GM21367 (cell line): ENCODE measurements around the gene ALDH4A1.
"Not testable (repeated sequence)": the region's sequence is repeated elsewhere in the genome, so short reads cannot be mapped to it uniquely, and the experiment has no call there.

Experiments used
- ATAC-seq: cut with Tn5 transposase; IDR thresholded peaks from one replicate; pipeline ENCODE4 v1.9.1; 2021; ENCODE audit not compliant: unreplicated experiment

ALDH4A1 gene

GRCh38 chr1:18879215-18879790 is 23.1 kb downstream of the ALDH4A1 start:
- no peak for ATAC-seq

- ATAC-seq = no peak
Measured at GRCh38 chr1:18878538-18879214, 23.7 kb downstream of the ALDH4A1 start.

GRCh38 chr1:18877282-18877681 is 25.1 kb downstream of the ALDH4A1 start:
- ATAC-seq = no peak

GRCh38 chr1:18876210-18876609 is 26.1 kb downstream of the ALDH4A1 start:
- no peak for ATAC-seq

- ATAC-seq = no peak
Measured at GRCh38 chr1:18875796-18876128, 26.6 kb downstream of the ALDH4A1 start.

GRCh38 chr1:18875107-18875795 is 27.1 kb downstream of the ALDH4A1 start:
- ATAC-seq = no peak

- ATAC-seq = no peak
Measured at GRCh38 chr1:18874600-18874999, 27.8 kb downstream of the ALDH4A1 start.

GRCh38 chr1:18874036-18874435 is 28.3 kb downstream of the ALDH4A1 start:
- no peak for ATAC-seq

GRCh38 chr1:18872071-18872611 is 30.2 kb downstream of the ALDH4A1 start:
- ATAC-seq = no peak

GRCh38 chr1:18871401-18872070 is 30.8 kb downstream of the ALDH4A1 start:
- no peak for ATAC-seq

- no peak for ATAC-seq
Measured at GRCh38 chr1:18870957-18871356, 31.4 kb downstream of the ALDH4A1 start.

GRCh38 chr1:18870595-18870865 is 31.8 kb downstream of the ALDH4A1 start:
- ATAC-seq = not testable (repeated sequence)

GRCh38 chr1:18869847-18870594 is 32.3 kb downstream of the ALDH4A1 start:
- no peak for ATAC-seq

GRCh38 chr1:18868801-18869424 is 33.4 kb downstream of the ALDH4A1 start:
- no peak for ATAC-seq

- no peak for ATAC-seq
Measured at GRCh38 chr1:18868354-18868753, 34.0 kb downstream of the ALDH4A1 start.

- no peak for ATAC-seq
Measured at GRCh38 chr1:18866846-18867245, 35.5 kb downstream of the ALDH4A1 start.

- ATAC-seq = no peak
Measured at GRCh38 chr1:18866314-18866713, 36.0 kb downstream of the ALDH4A1 start.

- no peak for ATAC-seq
Measured at GRCh38 chr1:18865176-18865575, 37.2 kb downstream of the ALDH4A1 start.

GRCh38 chr1:18861590-18861989 is 40.8 kb downstream of the ALDH4A1 start:
- ATAC-seq = no peak

- ATAC-seq = no peak
Measured at GRCh38 chr1:18861082-18861481, 41.3 kb downstream of the ALDH4A1 start.

GRCh38 chr1:18859560-18859959 is 42.8 kb downstream of the ALDH4A1 start, which contains the start of gene TAS1R2:
Gene TAS1R2, minus strand, starts transcription at chr1:18859660. Its CDS starts 0 bp downstream, at chr1:18859660.
- ATAC-seq = no peak
